GM12874 (cell line): ENCODE data around the gene OR6K6.

ENCODE experiments used
- TF ChIP-seq, protein P1 (sequence below): IDR thresholded peaks from 2 replicates; pipeline ENCODE4 v1.5.1; 2011; ENCODE audit warnings: low read depth, mild to moderate bottlenecking, control low read depth, low read length, moderate library complexity; ENCODE audit not compliant: insufficient read depth

The OR6K6 gene

DNA sequence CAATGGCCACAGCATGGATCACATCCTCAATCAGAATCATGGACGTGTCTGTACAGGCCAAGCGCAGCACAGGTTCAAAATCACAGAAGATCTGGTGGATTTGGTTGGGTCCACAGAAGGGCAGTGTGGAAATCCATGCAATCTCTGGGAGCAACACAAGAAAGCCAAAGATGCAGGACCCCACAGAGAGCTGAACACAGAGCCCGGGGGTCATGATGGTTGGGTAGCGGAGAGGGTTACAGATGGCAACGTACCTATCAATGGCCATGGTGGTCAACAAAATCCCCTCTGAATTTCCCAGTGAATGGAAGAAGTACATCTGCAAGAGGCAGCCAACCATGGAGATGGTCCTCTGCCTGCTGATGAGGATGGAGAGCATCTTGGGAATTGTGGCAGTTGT, 30.1 kb upstream of the OR6K6 start:
- TF ChIP-seq, protein P1, sequence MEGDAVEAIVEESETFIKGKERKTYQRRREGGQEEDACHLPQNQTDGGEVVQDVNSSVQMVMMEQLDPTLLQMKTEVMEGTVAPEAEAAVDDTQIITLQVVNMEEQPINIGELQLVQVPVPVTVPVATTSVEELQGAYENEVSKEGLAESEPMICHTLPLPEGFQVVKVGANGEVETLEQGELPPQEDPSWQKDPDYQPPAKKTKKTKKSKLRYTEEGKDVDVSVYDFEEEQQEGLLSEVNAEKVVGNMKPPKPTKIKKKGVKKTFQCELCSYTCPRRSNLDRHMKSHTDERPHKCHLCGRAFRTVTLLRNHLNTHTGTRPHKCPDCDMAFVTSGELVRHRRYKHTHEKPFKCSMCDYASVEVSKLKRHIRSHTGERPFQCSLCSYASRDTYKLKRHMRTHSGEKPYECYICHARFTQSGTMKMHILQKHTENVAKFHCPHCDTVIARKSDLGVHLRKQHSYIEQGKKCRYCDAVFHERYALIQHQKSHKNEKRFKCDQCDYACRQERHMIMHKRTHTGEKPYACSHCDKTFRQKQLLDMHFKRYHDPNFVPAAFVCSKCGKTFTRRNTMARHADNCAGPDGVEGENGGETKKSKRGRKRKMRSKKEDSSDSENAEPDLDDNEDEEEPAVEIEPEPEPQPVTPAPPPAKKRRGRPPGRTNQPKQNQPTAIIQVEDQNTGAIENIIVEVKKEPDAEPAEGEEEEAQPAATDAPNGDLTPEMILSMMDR = no peak

DNA sequence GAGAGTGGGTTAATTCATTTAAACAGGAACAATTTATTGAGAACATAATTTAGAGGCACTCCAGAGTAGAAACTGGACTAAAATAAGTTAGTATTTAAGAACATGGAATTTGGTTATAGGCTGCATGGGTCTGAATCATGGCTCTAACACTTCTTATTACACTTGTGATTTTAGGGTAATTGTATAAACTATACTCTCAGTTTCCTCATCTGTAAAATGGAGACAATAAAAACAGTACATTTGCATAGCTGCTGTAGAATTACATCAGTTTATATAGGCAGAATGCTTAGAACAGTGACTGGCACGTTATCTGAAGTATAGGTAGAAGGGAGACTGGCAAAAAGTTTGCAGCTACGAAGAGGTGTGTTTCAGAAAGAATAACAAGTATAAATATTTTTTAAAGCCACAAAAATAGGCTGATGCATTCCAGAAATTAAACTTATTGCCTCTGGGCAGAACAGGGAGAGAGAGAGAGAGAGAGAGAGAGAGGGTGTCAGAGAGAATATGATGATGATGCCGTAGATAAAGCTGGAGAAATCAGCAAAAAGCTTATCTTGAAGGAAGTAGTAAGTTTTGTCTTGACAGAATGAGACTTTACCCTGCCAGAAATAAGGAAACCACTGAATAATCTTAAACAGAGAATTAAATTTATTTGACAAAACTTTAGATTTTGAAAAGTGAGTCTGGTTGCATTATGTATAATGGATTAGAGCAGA, 25.9 kb upstream of the OR6K6 start:
- TF ChIP-seq, protein P1 = no peak

DNA sequence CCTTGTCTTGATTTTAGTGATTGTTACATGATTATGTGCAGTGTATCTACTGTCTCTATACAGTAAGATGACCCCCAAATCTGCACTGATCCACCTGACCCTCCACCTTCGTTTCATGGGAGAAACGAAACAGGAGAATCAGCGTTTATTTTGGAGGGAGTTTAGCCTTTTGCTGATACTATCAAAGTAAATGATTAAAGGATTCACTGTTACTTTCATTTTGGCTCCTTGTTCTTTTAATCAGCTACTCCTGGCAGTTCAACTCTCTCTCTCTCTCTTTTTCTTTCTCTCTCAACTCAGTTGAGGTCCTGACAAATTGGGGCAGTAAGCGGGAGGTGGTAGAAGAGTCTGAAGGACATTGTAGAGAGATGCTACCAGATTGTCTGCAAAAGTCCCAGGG, 24.1 kb upstream of the OR6K6 start:
- TF ChIP-seq, protein P1 = no peak

DNA sequence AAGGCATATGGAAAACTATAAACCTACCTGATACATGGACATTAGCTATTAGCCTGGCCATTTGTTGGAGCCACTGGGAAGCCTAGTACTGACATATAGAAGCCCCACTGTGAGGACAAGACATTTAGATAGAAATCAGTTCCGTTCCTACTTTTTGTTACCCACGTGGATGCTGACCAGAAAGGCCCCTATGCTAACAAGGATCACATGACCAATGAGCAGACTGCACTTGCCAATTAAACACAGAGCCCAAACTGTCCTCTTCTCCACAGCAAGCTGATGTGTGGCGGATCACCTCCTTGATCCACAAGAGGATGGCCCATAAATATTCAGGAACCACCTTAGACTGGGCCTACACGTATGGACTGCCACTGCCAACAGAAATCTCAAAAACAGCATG, 22.8 kb upstream of the OR6K6 start:
- TF ChIP-seq, protein P1 = no peak

DNA sequence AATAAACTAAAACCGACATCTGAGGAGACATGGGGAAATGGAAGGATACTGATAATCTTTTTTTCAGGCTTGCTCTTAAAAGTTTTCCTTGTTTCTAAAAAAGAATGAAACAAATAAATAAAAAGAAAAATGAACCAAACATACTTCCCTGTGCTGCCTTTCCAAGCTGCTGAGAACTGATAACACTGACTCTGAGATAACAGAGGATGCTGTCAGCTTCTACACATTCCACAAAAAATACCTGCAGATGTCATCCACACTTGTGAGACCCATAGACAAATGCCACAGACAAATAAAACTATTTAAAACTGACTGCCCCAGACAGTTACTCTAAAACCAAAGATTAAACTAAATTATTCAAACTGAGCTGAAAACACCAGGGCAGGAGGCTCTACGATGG, 22.0 kb upstream of the OR6K6 start:
- TF ChIP-seq, protein P1 = no peak

DNA sequence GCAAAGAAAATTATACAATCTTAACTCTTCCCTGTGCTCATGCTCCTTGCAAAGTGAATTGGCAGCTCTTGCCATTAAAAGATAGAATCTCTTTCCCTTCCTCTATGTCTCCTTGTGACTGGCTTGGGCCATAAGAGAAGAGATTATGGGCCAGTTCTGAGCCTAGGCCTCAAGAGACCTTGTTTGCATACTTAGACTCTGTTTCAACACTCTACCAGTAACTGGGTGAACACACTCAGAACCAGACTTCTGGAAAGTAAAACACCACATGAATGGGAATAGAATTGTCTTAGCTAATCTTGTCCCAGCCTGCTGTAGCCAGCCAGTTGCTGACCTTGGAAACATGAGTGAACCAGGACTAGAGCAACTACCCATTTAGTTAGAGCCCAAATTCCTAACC, 18.7 kb upstream of the OR6K6 start:
- TF ChIP-seq, protein P1 = no peak

DNA sequence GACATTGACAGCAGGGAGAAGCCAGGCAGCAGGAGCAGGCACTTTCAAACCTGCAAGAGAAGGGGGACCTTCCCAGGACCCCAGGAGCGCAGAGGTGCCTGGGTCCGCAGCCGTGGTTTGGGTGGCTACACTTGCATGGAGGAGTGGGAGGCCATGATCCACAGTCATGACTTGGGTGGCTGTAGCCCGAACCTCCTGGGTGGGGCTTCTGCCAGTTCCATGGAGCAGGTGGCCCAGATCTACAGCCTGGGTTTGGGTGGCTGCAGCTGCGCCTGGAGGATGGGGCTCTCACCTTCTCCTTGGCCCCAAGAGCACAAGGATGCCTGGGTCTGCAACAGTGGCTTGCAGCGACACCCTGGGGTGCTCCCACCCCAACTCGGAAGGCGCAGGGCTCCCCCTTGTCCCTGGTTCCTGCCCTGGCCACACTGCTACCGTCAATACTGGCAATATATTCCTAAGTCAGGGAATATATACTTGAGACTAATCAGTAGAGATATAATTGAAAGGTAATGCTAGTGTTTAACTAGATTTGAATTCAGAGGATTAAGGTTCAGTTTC, 2.3 kb upstream of the OR6K6 start:
- TF ChIP-seq, protein P1 = no peak
